BLaER1 treated with 17β-estradiol and CSF1 and Interleukin-3, amounts not matched to agents 10 nM and 100 nM (cell line): ENCODE measurements around the gene ID1.
"Not testable (repeated sequence)": the region's sequence is repeated elsewhere in the genome, so short reads cannot be mapped to it uniquely, and the experiment has no call there.

ENCODE experiments used
- H3K27ac ChIP-seq, 11 experiments: shearing (Covaris generic); formaldehyde crosslinking; 2 replicates each; pipeline ENCODE4 v1.8.1; 2022
- H3K27me3 ChIP-seq, 11 experiments: shearing (Covaris generic); formaldehyde crosslinking; 2 replicates each; pipeline ENCODE4 v1.8.1; 2022
- H3K36me3 ChIP-seq, 11 experiments: shearing (Covaris generic); formaldehyde crosslinking; 2 replicates each; pipeline ENCODE4 v1.8.1; 2022
- H3K4me1 ChIP-seq, 10 experiments: shearing (Covaris generic); formaldehyde crosslinking; 2 replicates each; pipeline ENCODE4 v1.8.1; 2022
- H3K4me2 ChIP-seq, 11 experiments: shearing (Covaris generic); formaldehyde crosslinking; 2 replicates each; pipeline ENCODE4 v1.8.1; 2022
- H3K4me3 ChIP-seq, 10 experiments: shearing (Covaris generic); formaldehyde crosslinking; 2 replicates each; pipeline ENCODE4 v1.8.1; 2022
- H3K9ac ChIP-seq, 11 experiments: shearing (Covaris generic); formaldehyde crosslinking; 2 replicates each; pipeline ENCODE4 v1.8.1; 2022
- H3K9me3 ChIP-seq, 11 experiments: shearing (Covaris generic); formaldehyde crosslinking; replicated peaks in 1 of 11; 2 replicates each; pipeline ENCODE4 v1.8.1; 2022
- H4K20me1 ChIP-seq, 11 experiments: shearing (Covaris generic); formaldehyde crosslinking; 2 replicates each; pipeline ENCODE4 v1.8.1; 2022
- Cebpa-rat ChIP-seq, 11 experiments: shearing (Covaris generic); IDR thresholded peaks; 2 replicates each; pipeline ENCODE4 v1.8.1; 2022

Gene ID1

GRCh38 chr20:31607640-31608250 is 2.7 kb downstream of the ID1 start:
- peaks cover 24 to 89% (median 65%) of the 10 kb centered on the region in 10 experiments for H3K4me1 ChIP-seq
- peak overlapping the region in 5 of 11 experiments; percentile 83 to 99 (median 92); a peak in 11 of 22 replicates for H3K4me2 ChIP-seq
- peak overlapping the region in 2 of 11 experiments; percentile 79 to 91; a peak in 1 of 22 replicates for H3K9ac ChIP-seq

GRCh38 chr20:31608251-31608945 is 3.3 kb downstream of the ID1 start:
- Histone ChIP-seq H3K4me2 (peak overlapping the region in 7 of 11 experiments; percentile 0 to 99 (median 83); a peak in 12 of 22 replicates), H3K9me3 (peaks cover 0 to 6% (median 0%) of the 10 kb centered on the region in 11 experiments; a peak in 1 of 22 replicates), H3K4me3 (peak overlapping the region in 2 of 10 experiments; percentile 31 to 47; a peak in 5 of 20 replicates), H3K27ac (no peak overlapping the region), H3K27me3 (peaks cover 21 to 89% (median 71%) of the 10 kb centered on the region in 11 experiments; a peak in 21 of 22 replicates), H3K36me3 (peaks cover 0 to 12% (median 0%) of the 10 kb centered on the region in 11 experiments; a peak in 3 of 22 replicates), H4K20me1 (peaks cover 0 to 36% (median 22%) of the 10 kb centered on the region in 11 experiments; a peak in 17 of 22 replicates), H3K4me1 (peaks cover 24 to 82% (median 59%) of the 10 kb centered on the region in 10 experiments), H3K9ac (0 out of 22 replicates have a peak overlapping the region, but pooled peaks of 1 of the 11 experiments have one; percentile 10)
- no peak for TF ChIP-seq Cebpa-rat (IDR thresholded peaks at IDR 0.05)

More at GRCh38 chr20:31607640-31608250, 2.7 kb downstream of the ID1 start:
- Histone ChIP-seq H3K36me3 (peaks cover 0 to 12% (median 0%) of the 10 kb centered on the region in 11 experiments; a peak in 3 of 22 replicates), H4K20me1 (peaks cover 0 to 36% (median 22%) of the 10 kb centered on the region in 11 experiments; a peak in 17 of 22 replicates), H3K4me3 (peak overlapping the region in 3 of 10 experiments; percentile 68 to 88 (median 86); a peak in 5 of 20 replicates), H3K27me3 (peaks cover 21 to 95% (median 77%) of the 10 kb centered on the region in 11 experiments; a peak in 21 of 22 replicates), H3K27ac (no peak overlapping the region), H3K9me3 (peaks cover 0 to 6% (median 0%) of the 10 kb centered on the region in 11 experiments; a peak in 1 of 22 replicates)
- no peak for TF ChIP-seq Cebpa-rat (IDR thresholded peaks at IDR 0.05)

GRCh38 chr20:31612271-31612640 is 7.2 kb downstream of the ID1 start:
- not testable (repeated sequence) for H3K9ac ChIP-seq, H3K36me3 ChIP-seq, H3K4me3 ChIP-seq, H3K9me3 ChIP-seq
- H4K20me1 ChIP-seq, result peaks cover 0 to 10% (median 3%) of the 10 kb centered on the region in 11 experiments; a peak in 12 of 22 replicates
- peak overlapping the region; percentile 10 to 88 (median 45); a peak in 18 of 22 replicates for H3K4me2 ChIP-seq
- peak overlapping the region in 2 of 11 experiments; percentile 3 to 47; a peak in 2 of 22 replicates for H3K27ac ChIP-seq
- peaks cover 11 to 50% (median 32%) of the 10 kb centered on the region in 11 experiments; a peak in 20 of 22 replicates for H3K27me3 ChIP-seq
- H3K4me1 ChIP-seq, result peaks cover 9 to 71% (median 45%) of the 10 kb centered on the region in 10 experiments; a peak in 19 of 20 replicates

DNA sequence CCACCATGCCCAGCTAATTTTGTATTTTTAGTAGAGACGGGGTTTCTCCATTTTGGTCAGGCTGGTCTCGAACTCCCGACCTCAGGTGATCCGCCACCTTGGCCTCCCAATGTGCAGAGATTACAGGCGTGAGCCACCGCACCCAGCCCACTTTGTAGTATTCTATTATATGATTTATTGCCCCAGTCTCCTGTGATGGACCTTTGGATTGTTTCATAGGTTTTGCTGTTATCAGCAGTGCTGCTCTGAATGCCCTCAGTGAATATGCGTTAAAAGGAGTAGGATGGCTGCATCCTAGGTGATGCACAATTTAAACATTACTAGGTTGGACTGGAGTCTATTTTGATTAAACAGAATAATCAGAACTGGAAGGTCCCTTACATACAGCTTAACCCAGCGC is 10.3 kb downstream of the ID1 start:
- H3K4me2 ChIP-seq, result no peak overlapping the region
- no peaks in the 10 kb centered on the region for H3K36me3 ChIP-seq
- peaks cover 14 to 49% (median 37%) of the 10 kb centered on the region in 10 experiments; a peak in 19 of 20 replicates for H3K4me1 ChIP-seq
- no peaks in the 10 kb centered on the region for H4K20me1 ChIP-seq
- peak overlapping the region in 1 of 11 experiments; percentile 29; a peak in 1 of 22 replicates for H3K27ac ChIP-seq
- H3K27me3 ChIP-seq, result peaks cover 0 to 19% (median 2%) of the 10 kb centered on the region in 11 experiments; a peak in 7 of 22 replicates
- TF ChIP-seq Cebpa-rat (IDR thresholded peaks at IDR 0.05), result no peak
- H3K4me3 ChIP-seq, result no peak overlapping the region
- H3K9me3 ChIP-seq, result no peaks in the 10 kb centered on the region
- no peak overlapping the region for H3K9ac ChIP-seq

DNA sequence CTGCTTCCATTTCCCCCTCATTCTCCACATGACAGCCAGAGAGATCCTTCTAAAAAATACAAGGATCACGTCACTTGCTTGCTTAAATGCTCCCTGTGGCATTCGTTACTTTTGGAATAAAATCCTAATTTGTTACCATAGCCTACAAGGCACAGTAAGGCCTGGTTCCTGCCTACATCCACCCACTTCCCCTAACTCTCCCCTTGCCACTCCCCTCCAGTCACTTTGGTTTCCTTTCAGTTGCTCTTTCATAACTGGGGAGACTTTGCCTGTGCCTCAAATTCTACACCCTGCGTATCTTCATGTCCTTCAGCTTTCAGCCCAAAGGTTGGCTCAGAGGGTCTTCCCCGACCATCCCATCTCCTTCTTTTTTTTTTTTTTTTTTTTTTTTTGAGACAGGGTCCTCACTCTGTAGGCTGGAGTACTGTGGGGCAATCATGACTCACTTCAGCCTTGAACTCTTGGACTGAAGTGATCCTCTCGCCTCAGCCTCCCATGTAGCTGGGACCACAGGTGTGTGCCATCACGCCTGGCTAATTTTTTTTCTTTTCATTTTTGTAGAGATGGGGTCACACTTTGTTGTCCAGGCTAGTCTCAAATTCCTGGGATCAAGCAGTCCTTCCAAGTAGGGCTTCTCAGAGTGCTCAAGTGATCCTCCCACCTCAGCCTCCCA is 12.5 kb downstream of the ID1 start:
- Histone ChIP-seq H3K4me1 (peaks cover 13 to 36% (median 30%) of the 10 kb centered on the region in 10 experiments; a peak in 19 of 20 replicates), H4K20me1 (no peaks in the 10 kb centered on the region), H3K9me3 (no peaks in the 10 kb centered on the region), H3K36me3 (no peaks in the 10 kb centered on the region), H3K27me3 (no peaks in the 10 kb centered on the region), H3K4me3 (no peak overlapping the region), H3K9ac (peak overlapping the region in 3 of 11 experiments; percentile 31 to 42 (median 32); a peak in 5 of 22 replicates), H3K4me2 (peak overlapping the region; percentile 37 to 82 (median 63); a peak in 20 of 22 replicates), H3K27ac (peak overlapping the region in 10 of 11 experiments; percentile 14 to 70 (median 46); a peak in 19 of 22 replicates)
- no peak for TF ChIP-seq Cebpa-rat (IDR thresholded peaks at IDR 0.05)

DNA sequence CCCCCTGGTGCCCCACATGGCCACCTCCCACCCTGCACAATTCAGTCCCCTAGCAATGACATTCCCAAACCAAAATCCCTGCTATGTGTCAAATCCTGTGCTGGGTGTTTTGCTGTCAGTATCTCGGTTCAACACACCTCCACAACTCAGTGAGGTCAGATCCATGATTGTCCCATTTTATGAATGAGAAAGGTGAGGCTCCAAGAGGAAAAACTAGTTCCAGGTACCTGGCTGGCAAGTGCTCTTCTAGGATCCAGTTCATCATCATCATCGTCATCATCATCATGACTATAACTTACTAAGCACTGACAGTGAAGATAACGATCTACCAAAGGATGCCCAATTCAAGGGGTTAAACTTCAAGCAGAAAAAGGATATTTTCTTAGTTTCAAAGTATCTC is 15.2 kb downstream of the ID1 start:
- no peak overlapping the region for H3K9ac ChIP-seq
- no peak overlapping the region for H3K4me2 ChIP-seq

DNA sequence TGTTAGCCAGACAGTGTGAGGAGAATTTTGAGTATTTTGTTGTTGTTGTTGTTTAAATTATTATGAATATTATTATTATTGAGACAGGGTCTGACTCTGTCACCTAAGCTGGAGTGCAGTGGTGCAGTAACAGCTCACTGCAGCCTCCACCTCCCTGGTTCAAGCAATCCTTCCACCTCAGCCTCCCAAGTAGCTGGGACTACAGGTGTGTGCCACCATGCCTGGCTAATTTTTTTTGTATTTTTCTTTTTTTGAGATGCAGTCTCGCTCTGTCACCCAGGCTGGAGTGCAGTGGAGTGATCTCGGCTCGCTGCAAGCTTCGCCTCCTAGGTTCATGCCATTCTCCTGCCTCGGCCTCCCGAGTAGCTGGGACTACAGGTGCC is 18.0 kb downstream of the ID1 start:
- H3K27me3 ChIP-seq, H3K27ac ChIP-seq, H3K4me3 ChIP-seq, H4K20me1 ChIP-seq, H3K9ac ChIP-seq, H3K36me3 ChIP-seq, H3K9me3 ChIP-seq, H3K4me2 ChIP-seq: not testable (repeated sequence)
- peaks cover 0 to 14% (median 6%) of the 10 kb centered on the region in 10 experiments; a peak in 10 of 20 replicates for H3K4me1 ChIP-seq

More for the DNA sequence above, 15.2 kb downstream of the ID1 start:
- no peaks in the 10 kb centered on the region for H3K9me3 ChIP-seq
- H4K20me1 ChIP-seq, result no peaks in the 10 kb centered on the region
- no peak for TF ChIP-seq Cebpa-rat (IDR thresholded peaks at IDR 0.05)
- no peaks in the 10 kb centered on the region for H3K36me3 ChIP-seq
- peaks cover 12 to 37% (median 28%) of the 10 kb centered on the region in 10 experiments; a peak in 19 of 20 replicates for H3K4me1 ChIP-seq
- H3K27ac ChIP-seq, result no peak overlapping the region
- H3K4me3 ChIP-seq, result no peak overlapping the region
- H3K27me3 ChIP-seq, result no peaks in the 10 kb centered on the region

- not testable (repeated sequence) for H3K27me3 ChIP-seq, H3K4me3 ChIP-seq, H4K20me1 ChIP-seq, H3K9me3 ChIP-seq, H3K4me2 ChIP-seq, H3K27ac ChIP-seq, H3K9ac ChIP-seq, H3K36me3 ChIP-seq
- H3K4me1 ChIP-seq, result peaks cover 0 to 11% (median 5%) of the 10 kb centered on the region in 10 experiments; a peak in 6 of 20 replicates
Observed at GRCh38 chr20:31626534-31626933, 21.4 kb downstream of the ID1 start.

GRCh38 chr20:31628057-31628456 is 23.0 kb downstream of the ID1 start:
- not testable (repeated sequence) for H3K27me3 ChIP-seq, H3K36me3 ChIP-seq, H3K9ac ChIP-seq, H3K4me1 ChIP-seq, H3K9me3 ChIP-seq, H3K4me3 ChIP-seq, H3K27ac ChIP-seq, H3K4me2 ChIP-seq, H4K20me1 ChIP-seq
